HG02571 (cell line): ENCODE measurements around the gene SPINK4.

ENCODE experiments used
- ATAC-seq: cut with Tn5 transposase; IDR thresholded peaks from one replicate; pipeline ENCODE4 v1.9.1; 2021; ENCODE audit warnings: mild to moderate bottlenecking, moderate library complexity; ENCODE audit not compliant: unreplicated experiment

The SPINK4 gene

DNA sequence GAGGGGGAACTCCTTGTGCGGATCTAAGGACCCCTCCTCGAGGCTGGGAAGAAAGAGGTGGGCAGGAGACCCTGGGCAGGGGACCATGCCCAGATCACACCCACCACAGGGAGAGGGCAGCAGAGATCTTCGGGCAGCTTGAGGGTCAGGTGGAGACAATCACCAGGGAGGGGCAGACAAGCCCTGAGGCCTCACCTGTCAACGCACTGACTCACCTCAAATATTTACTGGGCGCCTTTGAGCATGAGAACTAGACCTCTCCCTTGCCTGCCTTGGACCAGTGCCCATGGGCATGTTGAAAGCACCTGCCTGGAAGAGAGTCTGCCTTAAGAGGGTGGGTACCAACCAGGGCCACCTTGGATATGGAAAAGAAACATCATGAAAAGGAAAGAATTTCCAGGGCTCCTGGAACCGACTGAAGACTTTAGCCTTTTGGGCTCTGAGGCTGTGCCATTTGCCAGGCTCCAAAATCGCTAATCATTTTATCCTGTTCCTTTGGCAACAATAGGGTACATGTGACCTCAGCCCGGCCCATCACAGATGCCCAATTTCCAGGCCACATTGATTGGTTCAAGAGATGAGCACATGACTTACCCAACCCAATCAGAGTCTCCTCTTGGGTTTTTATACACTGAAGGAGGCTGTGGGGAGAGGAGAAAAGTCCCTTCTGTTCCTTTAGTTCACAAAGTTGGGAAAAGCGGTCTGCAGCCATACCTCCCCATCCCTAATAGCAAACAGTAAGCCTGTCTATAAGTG is 10.4 kb upstream of the SPINK4 start:
- ATAC-seq: no peak

DNA sequence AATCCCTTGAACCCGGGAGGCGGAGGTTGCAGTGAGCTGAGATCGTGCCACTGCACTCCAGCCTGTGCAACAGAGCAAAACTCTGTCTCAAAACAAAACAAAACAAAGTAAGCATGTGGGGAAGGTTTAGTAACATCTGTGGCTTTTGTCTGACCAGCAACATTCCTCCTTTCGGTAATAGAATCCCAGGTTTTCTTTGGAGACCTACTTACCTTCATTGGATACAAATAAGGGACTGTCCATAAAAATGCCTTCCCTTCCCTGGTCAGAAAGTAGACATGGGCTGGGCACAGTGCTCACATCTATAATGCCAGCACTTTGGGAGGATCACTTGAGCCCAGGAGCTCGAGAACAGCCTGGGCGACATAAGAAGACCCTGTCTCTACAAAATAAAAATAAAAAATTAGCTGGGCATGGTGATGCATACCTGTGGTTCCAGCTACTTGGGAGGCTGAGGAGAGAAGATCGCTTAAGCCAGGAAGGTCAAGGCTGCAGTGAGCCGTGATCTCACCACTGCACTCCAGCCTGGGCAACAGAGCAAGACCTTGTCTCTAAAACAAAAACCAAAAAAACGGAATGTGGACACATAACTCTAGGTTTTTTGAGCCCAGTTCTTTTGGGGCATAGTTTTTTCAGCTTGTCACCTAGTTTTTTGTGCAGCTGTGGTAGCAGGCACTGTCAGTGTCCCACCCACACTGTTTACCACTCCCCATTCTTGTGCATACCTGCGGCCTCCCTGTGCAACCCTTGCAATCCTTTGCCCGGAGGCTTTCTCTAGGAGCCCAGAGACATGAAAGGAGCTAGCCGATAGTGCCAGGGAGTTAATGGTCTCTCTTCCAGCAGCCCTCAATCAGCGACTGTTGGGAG is 9.0 kb upstream of the SPINK4 start:
- ATAC-seq: no peak

DNA sequence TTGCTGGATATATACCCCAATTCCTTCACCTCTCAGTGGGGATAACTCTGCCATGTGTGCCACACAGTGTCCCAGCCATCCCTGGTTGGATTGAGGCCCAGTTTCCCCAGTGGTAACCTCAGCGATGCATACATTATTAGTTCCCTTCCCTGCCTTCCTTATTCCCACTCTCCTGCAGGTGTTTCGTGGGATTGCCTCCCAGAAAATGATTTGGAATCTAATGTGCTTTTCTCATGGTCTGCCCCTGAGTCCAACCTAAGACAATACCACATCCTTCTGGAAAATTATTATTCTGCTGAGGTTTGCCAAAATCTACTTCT is 8.4 kb upstream of the SPINK4 start:
- ATAC-seq: no peak

DNA sequence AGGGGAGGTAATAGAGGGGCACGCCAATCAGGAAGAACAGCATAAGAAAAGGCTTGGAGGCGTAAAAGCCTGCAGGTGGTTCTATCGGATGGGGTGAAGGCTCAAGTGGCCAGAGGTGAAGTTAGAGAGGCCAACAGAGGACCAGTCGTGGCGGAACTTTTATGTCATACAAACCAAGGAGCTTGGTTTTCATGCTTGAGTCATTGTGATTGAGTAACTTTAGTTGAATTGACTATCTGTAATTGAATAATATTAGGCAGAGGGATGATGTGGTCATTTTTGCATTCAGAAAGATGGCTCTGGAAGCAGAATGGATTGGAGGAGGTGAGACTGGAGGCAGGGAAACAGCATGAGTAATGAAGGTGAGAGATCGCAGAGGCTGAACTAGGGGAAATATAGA is 7.2 kb upstream of the SPINK4 start:
- no peak for ATAC-seq

DNA sequence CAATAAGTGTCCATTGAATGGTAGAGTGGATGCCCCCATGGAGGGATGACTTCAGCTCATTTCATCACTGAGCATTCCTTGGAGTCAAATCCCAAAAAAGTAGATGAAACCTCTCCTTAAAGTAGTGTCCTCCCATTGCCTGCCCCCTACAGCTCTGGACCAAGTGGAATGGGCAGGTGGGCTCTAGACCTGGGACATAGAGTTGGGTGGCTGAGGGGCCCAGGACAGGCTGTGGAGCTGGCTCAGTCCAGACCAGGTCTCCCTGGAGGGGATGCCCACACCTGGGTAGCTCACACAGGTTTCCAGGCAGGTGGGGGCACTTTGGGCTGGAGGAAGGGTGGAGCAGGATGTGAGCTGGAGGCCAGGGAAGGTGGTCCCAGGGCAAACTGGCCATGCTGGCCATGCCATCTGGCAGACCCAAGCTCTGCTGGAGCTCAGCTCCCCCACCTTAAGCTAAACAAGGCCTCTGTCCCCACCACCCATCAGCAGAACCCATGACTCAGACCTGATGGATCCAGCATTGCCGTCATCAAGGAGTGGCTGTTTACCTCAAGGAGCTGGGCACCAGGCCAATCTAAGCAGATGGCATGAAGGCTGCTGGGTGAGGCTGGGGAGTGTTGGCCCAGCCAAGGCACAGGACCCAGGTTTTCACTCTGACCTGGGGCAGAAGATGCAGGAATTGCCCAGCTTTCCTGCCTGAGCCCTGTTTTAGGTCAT is 6.2 kb upstream of the SPINK4 start:
- no peak for ATAC-seq

DNA sequence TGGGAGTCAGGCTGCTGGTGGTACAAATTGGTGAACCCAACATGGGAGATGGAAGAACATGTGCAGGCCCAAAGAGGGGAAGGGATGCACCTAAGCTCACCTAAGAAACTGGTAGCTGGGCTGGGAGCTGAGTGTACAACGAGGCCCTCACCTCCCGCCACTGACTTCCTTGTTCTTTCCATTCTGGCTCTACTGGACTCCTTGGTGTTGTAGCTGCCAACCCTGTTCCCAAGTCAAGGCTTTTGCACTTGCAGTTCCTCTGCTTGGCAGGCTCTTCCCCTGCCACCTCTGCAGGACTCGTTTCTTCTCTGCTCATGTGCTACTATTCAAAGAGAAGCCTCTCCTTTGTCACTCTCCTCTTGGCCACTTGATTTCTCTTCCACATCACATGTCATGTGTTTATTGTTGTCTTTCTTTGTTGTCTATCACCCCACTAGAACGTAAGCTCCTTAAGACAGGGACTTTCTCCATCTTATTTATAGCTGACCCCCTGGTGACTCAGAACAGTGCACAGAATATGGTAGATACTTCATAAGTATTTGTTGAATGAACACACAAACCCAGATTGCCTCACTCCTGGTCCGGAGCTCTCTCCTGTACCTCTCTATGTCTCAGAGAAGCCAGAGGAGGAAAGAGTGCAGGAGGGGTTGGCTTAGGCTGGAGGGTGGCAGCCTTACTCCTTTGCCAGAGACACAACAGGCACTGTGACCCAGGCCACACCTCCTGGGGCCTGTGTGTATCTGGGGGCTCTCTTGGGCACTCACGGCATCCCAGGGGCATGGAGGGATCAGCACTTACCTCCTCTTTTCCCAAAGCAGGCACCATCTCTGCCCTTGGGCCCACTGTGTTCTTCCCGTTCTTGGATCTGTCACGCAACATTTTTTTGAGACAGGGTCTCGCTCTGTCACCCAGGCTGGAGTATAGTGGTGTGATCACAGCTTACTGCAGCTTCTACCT is 5.2 kb upstream of the SPINK4 start:
- no peak for ATAC-seq

DNA sequence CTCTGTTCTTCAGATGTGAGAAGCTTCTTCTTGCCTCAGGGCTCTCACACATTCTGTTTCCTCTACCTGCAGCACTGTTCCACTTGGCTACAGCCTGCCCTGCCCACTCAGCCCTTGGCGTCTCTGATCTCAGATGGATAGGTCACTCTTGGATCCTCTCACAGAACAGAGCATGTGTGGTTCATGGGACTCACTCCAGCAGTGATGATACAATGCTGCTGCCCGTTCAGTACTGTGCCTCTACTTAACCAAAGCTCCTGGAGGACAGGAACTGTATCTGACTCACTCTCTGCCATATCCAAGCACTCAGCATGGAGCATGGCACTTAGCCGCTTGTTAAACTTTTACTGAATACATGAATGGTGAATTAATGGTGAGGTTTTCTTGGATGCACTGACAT is 3.4 kb upstream of the SPINK4 start:
- ATAC-seq: no peak

DNA sequence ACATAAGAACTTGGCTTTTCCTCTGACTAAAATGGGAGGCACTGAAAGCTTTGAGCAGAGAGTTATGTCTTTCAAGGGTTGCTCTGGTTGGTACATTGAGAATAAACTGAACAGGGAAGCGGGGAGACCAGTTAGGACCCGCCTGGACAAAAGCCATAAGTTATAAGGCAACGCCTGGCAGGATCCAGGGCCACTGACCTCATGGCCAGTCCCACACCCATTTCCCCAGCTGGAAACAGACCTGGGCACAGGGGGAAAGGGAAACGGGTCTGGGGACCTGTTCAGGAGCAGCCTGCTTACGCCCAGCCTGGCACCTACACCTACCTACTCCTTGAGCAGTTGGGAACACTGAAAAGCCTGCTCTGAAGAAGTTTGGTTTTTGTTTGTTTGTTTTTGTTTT is 1.3 kb downstream of the SPINK4 start:
- no peak for ATAC-seq

DNA sequence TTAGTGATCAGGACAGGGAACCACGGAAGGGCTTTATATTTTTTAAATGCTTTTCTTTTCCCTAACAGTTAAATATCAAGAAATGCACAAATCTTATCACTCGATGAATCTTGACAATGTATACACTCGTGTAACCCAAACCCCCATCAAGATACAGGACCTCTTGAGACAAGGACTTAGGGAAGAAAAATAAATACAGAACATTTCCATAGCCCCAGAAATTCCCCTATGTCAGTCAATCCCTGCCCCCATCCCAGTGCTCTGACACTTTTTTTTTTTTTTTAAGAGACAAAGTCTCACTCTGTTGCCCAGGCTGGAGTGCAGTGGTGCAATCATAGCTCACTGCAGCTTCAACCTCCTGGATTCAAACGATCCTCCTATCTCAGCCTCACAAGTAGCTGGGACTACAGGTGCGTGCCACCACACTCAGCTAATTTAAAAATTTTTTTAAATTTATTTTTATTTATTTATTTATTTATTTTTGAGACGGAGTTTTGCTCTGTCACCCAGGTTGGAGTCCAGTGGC is 2.7 kb downstream of the SPINK4 start:
- no peak for ATAC-seq

DNA sequence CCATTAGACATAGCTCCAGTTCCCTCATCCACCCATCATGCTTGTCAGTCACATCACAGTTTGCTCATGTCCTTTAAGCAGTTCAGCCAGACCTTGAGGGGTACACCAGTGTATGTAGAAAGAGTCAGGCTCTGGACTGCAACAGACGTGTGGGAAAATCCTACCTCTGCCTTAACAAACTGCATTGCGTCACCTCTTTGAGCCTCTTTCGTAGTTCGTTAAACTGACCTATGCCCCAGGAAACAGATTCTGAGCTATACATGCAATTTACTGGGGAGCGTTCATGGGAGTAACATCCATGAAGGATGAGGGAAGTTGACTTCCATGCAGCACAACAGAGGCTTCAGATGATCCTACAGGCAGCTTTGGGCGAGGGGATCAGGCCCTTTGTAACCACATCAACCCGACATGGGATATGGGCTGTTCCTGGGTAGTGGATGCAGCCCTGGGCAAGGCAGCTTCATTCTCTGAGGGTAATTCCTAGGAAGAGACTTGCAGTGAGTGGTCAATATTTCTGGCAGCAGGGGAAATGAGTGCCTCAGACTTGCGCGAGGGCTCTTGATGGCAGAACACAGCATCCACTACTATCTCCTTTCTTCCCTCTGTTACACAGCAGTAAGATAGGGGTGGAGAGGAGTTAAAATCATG is 4.3 kb downstream of the SPINK4 start:
- no peak for ATAC-seq

DNA sequence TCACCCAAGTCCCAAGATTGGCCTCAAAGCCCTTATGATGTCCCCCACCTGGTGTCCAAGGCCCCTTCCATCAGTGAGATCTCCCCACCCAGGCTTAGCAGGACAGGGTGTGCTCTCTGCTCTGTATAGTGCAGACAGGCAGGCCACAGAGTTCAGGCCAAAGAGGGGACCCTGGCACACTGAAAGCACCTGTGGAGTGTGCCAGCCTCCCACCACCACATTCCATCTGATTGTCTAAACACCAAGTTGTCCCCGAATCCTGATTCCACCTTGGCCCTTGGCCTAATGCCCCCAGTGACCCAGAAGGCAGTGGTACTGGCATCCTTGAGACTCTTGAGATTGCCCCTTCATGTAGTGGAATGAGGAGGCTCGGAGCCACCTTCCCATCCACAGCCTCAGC is 5.4 kb downstream of the SPINK4 start:
- no peak for ATAC-seq

DNA sequence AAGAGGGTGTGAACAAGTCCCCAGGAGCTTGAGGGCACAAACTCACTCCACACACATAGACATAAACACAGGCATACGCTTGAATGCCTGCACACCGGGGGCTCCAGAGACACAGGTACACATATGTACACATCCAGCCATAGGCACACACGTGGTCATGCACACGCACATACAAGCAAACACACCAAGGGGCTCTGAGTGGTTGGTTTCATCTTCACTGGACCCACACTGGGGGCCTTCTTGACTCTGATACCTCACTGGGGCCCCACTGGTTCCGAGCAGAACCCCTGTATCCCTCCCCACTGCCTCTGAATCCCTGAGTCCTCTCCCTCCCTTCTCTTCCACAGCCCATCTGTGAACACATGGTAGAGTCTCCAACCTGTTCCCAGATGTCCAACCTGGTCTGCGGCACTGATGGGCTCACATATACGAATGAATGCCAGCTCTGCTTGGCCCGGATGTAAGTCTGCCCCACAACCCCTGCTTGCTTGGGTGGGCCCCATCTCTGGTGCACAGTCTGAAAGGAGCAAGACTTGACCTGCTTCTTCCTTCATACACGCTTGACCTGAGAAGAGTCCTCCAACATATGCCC is 6.4 kb downstream of the SPINK4 start:
- no peak for ATAC-seq

DNA sequence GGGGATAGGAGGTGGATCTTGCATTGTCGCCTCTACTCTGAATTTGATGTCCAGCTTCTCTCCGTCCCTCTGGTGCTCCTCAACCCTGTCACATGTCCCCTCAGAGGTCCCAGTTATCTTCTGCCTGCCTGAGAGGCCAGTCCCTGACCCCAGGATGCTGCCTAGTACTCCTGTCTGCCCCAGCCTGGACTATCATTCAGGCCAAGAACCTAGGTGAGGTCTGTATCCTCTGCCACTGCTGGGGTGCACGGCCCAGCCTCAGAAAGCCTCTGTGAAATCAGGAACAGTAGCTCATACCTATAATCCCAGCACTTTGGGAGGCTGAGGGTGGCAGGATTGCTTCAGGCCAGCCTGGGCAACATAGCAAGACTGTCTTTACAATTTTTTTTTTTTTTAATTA is 8.6 kb downstream of the SPINK4 start:
- peak; percentile 6 for ATAC-seq

DNA sequence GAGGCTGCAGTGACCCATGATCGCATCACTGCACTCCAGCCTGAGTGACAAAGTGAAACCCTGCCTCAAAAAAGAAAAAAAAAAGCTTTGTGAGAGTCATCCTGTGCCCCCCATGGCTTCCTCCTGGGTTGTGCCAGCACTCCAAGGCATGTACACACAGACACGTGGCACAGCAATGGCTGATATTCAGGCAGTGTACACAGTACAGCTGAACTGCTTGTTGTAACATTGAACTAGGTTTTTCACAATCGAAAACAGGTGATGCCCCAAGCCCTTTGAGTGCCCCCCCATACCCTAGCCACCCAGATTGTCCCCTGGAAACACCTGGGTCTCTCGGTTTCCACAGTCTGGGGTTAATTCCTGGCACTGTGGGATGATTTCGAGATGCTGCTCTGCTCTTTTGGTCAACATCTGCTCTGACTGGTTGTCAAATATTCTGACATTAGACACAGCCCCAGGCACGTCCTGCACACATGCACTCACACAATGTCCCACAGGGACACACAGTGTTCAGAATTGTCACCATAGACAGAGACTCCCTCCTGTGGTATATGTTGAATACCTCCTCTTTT is 9.2 kb downstream of the SPINK4 start:
- ATAC-seq: peak; percentile 64

DNA sequence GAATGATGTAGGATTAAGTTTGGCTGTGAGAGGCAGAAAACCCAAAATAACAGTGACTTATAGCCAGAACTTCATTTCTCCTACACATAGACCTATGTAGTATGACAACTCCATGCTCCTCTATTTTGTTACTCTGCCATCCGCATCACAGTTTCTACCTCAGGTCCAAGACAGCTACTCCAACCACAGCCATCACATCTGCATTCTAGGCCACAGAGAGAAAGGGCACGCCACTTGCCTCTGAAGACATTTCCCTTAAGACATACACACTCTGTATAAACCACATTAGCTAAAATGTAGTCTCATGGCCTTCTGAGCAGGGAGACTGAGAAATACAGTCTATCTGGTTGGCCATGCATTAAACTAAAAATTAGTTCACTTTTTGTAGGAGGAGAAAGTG is 10.0 kb downstream of the SPINK4 start:
- no peak for ATAC-seq

DNA sequence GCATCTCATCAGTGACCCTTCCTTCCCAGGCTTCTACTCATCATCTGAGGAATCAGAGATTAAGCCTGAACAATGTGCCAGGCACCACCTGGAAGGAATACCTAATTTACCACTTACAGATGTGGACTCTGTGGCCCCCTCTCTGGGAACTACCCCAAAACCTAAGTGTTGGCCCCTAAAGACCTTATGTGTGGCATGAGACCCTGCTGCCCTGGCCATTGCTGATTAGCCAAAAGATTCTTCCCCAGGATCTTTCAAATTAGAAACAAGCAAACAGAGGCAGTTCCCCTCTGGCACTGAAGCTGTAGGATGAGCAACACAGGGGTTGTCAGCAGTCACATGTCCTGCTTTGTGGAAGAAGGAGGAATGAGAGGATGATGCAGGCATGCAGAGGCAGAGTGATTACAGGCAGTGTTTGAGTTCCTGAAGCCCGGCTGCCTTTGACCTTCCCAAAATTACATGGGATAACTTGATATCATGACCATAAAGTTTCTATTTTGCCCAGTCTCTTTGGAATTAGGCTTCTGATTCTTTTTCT is 10.6 kb downstream of the SPINK4 start:
- ATAC-seq: no peak

DNA sequence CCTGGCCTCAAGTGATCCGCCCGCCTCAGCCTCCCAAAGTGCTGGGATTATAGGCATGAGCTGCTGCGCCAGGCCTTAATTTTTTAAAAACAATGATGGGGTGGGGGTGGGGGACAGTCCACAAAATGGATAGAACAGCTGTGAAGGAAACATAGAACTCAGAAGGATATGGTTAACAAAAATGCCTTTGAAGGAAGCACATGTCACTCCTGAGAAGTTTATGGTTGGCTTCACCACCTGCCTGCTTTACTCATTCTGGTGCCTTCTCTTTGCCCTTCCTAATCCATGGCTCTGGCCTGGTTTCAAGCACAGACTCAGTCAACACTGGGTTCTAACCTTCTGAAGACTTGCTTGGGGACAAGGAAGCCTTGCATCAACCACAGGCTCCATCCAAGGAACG is 14.2 kb downstream of the SPINK4 start:
- no peak for ATAC-seq

DNA sequence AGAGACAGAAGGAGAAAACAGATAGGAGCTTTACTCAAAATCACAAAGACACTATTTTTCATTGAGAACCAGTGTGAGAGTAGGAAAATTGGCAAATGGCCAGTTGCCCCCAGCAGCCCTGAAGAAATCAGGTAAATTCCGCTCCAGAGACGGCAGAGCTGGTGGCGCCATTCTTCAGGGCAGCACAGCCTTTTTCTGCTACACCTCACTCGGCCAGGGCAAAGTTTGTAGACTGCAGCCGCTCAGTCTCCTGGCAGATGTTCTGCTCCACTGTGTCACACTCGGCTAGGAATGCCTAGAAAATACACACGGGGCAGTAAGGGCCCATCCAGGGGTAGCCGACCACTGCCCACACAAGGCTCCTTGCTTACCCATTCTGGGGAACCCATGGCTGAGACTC is 15.0 kb downstream of the SPINK4 start:
- ATAC-seq: no peak

DNA sequence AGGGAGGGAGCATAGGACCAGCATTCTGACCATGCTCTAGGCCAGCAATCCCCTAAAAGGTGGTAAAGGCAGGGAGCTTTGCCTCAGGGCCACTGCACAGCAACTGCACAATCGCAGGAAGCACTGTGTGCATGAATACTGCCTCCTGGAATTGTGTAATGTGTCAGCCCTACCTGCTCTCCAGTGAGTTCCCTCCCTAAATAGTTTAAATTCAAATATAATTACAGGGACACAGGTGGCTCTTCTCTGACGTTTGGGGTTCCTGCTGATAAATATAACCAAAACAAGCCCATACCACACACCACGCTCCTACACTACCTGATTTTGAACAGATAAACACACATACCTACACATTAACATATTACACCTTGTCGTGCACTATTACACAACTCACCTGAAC is 15.5 kb downstream of the SPINK4 start:
- ATAC-seq: no peak
